GM15510 (cell line): ENCODE results near the gene PIEZO2.

Source experiments
- POLR2A ChIP-seq: IDR thresholded peaks from 3 replicates; pipeline ENCODE4 v1.6.1; 2011; ENCODE audit warnings: borderline replicate concordance; ENCODE audit not compliant: insufficient read length; ENCODE audit errors: extremely low read depth

The PIEZO2 gene

GRCh38 chr18:10726198-10727068 is 422.9 kb downstream of the PIEZO2 start:
- no peak for TF ChIP-seq POLR2A

- no peak for TF ChIP-seq POLR2A
These were observed 424.7 kb downstream of the PIEZO2 start for GRCh38 chr18:10724666-10725065.

- TF ChIP-seq POLR2A = no peak
These were observed 425.9 kb downstream of the PIEZO2 start for GRCh38 chr18:10723496-10723895.

GRCh38 chr18:10718809-10719208 is 430.6 kb downstream of the PIEZO2 start:
- TF ChIP-seq POLR2A = no peak

GRCh38 chr18:10715791-10716190 is 433.6 kb downstream of the PIEZO2 start:
- TF ChIP-seq POLR2A = no peak

- TF ChIP-seq POLR2A = no peak
These were observed 436.0 kb downstream of the PIEZO2 start for GRCh38 chr18:10713409-10713808.

- TF ChIP-seq POLR2A = no peak
These were observed 442.1 kb downstream of the PIEZO2 start for GRCh38 chr18:10707294-10707693.

- no peak for TF ChIP-seq POLR2A
These were observed 443.6 kb downstream of the PIEZO2 start for GRCh38 chr18:10705786-10706185.

GRCh38 chr18:10705291-10705690 is 444.1 kb downstream of the PIEZO2 start:
- TF ChIP-seq POLR2A = no peak

- no peak for TF ChIP-seq POLR2A
These were observed 447.2 kb downstream of the PIEZO2 start for GRCh38 chr18:10702206-10702605.

- no peak for TF ChIP-seq POLR2A
These were observed 459.0 kb downstream of the PIEZO2 start for GRCh38 chr18:10690366-10690765.

GRCh38 chr18:10690035-10690329 is 459.4 kb downstream of the PIEZO2 start:
- TF ChIP-seq POLR2A = no peak

GRCh38 chr18:10689236-10690034 is 459.9 kb downstream of the PIEZO2 start:
- TF ChIP-seq POLR2A = no peak

- TF ChIP-seq POLR2A = no peak
These were observed 460.6 kb downstream of the PIEZO2 start for GRCh38 chr18:10688766-10689165.

- no peak for TF ChIP-seq POLR2A
These were observed 462.0 kb downstream of the PIEZO2 start for GRCh38 chr18:10687161-10687925.
